Epidermal melanocyte (primary cell): ENCODE results near the gene WDR74.
"Not testable (repeated sequence)": the region's sequence is repeated elsewhere in the genome, so short reads cannot be mapped to it uniquely, and the experiment has no call there.

Source experiments
- DNase-seq: peaks from one replicate; pipeline ENCODE4 v3.0.0; 2011; ENCODE audit warnings: low spot score; ENCODE audit not compliant: insufficient read length

WDR74 gene

DNA sequence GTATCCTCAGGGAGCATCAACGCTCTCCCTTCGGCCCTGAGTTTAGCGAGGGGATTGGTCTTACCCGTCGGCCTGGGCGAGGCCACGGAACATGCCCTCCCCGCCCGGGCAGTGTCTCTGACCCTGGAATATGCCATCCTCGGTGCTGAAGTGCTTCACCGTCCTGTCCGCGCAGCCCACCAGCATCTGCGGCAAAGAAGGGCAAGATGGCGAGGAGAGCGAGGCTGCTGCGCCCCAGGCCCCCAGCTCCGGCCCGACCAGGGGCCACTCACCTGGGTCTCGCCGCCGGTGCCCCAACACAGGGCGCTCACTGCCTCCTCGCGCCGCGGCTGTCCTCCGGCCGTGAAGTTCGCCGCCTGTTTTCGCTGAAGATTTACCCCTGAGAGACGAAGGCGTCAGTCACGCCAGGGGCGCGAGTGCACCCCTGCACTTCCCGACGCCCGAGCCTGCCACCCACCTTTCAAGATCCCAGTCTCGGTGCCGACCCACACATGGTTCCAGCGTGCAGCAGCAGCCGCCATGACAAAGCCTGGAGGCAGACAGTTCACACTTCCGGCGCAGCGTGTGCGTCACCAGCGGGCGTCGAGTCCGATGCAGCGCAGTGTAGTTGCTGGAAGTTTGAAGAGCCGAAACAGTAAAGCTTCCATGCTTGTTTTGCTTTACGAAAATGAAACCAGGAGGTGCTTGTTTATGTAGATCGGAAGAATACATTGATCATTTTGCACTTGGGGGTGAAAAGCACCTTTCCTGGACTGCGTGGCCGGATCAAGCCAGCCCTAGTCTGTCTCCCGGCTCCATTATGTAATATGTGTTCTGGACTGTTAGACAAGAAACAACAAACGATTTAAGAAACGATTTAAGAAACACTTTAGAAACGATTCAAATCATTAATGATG, at the start of gene WDR74:
TSS of gene WDR74 (minus strand) at position 541 of the 896 bp plus-strand sequence. CDS start at position 521, 20 bp downstream.
- DNase-seq = peak; percentile 91

DNA sequence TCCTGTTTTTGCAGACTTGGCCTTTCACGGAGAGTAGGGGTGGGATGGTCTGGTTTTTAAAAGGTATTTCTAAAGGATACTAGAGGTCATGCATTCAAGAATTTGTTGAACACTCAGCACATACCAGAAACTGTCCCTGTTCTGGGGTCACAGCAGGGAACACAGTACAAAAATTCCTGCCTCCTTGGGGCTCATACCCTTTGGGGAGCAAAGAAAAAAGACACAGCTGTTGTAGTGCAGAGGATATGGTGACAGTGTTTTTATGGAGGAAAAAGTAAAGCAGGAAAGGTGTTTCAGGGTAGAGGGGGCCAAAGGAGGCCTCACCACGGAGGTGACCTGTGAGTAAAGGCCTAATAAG, 49.7 kb upstream of the WDR74 start:
- DNase-seq = no peak

DNA sequence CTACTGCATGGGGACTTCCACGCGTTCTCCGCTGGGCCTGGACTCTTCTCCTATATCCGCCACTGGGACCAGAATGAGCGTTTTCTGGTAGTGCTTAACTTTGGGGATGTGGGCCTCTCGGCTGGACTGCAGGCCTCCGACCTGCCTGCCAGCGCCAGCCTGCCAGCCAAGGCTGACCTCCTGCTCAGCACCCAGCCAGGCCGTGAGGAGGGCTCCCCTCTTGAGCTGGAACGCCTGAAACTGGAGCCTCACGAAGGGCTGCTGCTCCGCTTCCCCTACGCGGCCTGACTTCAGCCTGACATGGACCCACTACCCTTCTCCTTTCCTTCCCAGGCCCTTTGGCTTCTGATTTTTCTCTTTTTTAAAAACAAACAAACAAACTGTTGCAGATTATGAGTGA, 49.0 kb upstream of the WDR74 start:
- DNase-seq = no peak

DNA sequence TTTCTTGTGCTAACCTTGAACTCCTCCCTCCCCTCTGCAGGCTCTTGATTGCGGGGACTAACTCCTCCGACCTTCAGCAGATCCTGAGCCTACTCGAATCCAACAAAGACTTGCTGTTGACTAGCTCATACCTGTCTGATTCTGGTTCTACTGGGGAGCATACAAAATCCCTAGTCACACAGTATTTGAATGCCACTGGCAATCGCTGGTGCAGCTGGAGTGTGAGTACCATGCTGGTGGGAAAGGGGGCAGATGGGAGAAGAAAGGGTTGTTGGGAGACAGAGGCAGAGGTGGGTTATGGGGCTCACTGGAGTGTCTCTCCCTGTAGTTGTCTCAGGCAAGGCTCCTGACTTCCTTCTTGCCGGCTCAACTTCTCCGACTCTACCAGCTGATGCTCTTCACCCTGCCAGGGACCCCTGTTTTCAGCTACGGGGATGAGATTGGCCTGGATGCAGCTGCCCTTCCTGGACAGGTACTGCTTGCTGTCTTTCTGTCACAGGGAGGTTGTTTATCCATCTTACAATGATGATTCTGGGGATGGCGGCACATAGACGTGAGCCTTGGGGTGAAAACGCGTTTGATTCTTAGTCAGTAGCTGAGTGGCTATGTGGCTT, 45.9 kb upstream of the WDR74 start:
- DNase-seq = no peak

DNA sequence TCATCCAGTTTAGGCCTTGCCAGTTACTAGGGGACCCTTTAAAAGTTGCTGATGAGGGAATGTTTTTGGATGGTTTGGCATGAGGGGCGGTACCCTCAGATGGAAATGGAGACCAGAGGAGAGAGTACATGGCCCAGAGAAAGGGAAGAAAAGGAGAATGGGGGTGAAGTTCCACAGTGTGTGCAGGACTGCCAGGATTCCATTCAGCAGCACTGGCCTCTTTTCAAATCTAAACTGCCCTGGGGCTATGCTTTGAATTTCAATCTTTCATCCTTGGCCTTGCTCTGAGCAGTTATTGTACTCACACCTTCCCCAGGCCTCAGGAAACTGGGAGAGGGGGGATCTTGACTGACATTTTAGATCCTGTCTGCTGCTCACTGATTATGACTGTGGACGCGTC, 44.3 kb upstream of the WDR74 start:
- peak; percentile 67 for DNase-seq

DNA sequence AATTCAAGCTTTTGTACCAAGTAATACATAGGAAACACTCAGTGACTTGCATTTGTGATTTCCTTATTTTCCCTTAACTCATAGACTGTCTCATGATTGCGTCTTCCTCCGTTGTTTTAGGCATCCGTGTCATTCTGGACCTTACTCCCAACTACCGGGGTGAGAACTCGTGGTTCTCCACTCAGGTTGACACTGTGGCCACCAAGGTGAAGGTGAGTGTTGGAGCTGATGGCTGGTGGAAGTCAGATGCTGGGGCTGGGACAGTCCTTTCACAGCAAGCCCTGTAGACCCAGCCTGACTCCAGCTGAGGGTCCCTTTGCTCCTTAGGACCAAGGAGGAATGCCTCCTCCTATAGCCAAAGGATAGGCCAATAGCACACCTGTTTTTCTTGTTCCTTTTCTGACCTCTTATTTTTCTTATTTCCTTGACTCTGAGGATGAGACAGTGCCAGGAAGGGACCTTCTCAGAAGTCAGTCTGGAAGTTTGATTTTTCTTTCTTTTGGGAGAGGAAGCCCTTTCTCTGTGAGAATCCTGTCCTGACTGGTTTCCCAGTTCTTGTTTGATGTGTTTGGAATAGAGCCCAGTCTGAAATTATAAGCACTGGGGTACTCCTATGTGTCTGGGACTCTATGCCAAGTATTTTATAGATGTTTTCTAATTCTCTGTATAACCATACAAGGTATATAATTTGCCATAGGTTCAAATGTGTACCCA, 43.6 kb upstream of the WDR74 start:
- DNase-seq = no peak

DNA sequence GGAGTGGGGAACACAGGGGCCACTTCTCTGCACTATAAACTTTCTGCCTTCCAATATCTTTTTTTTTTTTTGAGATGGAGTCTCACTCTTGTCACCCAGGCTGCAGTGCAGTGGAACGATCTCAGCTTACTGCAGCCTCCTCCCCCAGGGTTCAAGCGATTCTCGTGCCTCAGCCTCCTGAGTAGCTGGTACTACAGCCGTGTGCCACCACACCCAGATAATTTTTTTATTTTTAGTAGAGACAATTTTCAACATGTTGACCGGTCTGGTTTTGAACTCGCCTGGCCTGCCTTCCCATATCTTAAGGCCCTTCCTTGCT, 43.0 kb upstream of the WDR74 start:
- no peak for DNase-seq

DNA sequence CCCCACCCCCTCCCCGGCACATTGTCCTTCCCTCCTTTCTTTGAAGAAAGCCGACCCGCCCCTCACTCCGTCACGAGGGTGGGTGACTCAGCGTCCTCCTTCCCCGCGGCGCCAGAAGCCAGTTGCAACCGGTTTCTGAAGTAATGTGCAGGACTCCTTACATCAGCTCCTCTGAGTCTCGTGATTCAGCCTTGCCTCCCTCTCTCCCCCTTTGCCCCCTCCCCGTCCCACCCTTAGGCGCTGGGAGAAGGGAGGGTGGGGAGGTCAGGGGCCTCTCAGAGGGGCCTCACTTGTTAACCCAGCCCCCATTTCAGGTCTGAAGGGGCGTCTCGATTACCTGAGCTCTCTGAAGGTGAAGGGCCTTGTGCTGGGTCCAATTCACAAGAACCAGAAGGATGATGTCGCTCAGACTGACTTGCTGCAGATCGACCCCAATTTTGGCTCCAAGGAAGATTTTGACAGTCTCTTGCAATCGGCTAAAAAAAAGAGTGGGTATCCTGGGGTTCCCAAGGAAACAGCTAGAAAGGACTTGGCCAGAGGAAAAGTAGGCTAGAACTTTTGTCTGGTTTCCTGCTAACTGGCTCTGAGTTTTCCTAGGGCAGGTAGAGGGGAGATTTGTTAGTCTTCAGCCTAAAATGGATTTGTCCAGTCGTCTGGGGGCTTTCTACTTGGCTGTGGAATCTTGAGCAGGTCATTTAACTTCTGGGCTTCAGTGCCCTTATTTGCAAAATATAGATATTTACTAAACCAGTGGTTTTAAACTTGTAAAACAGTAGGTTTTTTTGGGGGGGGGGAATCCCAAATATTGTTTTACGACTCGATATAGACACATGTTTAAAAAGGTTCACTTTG, 42.4 kb upstream of the WDR74 start:
- DNase-seq = peak; percentile 98

DNA sequence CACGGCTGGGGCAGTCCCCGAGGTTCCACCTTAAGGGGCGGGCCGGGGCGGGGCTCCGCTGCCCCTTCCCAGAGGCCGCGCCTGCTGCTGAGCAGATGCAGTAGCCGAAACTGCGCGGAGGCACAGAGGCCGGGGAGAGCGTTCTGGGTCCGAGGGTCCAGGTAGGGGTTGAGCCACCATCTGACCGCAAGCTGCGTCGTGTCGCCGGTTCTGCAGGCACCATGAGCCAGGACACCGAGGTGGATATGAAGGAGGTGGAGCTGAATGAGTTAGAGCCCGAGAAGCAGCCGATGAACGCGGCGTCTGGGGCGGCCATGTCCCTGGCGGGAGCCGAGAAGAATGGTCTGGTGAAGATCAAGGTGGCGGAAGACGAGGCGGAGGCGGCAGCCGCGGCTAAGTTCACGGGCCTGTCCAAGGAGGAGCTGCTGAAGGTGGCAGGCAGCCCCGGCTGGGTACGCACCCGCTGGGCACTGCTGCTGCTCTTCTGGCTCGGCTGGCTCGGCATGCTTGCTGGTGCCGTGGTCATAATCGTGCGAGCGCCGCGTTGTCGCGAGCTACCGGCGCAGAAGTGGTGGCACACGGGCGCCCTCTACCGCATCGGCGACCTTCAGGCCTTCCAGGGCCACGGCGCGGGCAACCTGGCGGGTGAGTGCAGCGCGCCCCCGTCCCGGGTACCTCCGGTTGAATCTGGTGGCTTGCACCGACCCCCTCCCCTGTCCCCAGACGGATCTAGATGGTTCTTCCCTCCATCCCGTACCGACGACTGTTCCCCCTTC, 41.6 kb upstream of the WDR74 start, which contains the start of gene SLC3A2:
TSS of gene SLC3A2 (plus strand) at position 94 of the 776 bp plus-strand sequence. CDS start at position 222, 128 bp downstream.
- DNase-seq = peak; percentile 75

DNA sequence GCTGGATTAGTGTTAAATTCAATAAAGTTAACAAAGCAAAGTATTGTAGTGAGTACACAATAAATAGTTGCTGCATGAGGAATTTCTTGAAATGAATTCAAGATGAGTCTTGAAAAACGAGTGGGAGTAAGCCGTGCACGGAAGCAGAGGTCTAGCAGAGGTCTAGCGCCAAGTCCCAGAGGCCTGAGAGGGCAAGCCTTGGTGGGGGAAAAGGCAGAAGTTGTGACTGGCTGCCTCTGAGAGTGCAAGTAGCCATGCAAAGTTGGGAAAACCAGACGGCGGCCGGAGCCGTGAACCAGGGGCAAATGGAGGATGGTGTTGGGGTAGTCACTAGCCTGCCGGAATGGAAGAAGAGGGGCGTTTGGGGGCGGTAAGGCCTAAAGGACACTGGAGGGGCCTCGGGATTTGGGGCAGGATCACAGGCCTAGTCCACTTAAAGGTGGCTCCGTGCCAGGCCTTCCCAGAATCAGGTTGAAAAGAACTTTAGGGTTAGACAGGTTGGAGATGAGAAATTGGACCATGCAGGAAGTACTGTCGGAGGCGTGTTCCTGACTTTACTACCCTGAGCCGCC, 40.9 kb upstream of the WDR74 start:
- no peak for DNase-seq

DNA sequence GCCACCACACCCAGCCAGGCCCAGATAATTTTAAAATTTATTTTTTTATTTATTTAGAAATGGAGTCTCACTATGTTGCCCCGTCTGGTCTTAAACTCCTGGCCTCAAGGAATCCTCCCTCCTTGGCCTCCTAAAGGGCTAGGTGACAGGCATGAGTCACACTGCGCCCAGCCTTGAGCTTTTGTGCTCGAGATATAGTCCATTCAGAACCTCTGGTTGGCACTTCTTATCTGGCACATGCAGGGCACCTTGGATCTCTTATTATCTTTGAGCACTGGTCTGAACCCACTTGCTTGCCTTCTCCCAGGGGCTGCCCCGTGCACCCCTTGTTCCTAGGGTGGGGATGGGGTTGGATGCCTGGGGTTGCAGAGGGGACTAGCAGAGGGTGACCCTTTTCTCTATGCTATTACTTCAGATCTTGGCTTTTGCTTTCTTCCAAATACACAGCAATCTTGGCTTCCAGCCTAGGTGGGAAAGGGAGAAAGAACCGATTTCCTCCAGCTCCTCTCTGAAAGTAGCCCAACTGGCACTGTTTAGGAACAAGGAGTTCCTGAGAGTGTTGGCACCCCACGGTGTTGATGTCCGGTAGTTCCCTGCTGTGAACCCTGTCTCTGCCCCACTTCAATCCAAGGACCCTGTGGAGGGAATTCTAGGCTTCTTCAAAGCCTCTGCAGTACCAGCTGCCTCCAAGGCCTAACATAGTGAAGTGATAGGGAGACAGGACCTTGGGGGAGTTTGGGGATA, 40.0 kb upstream of the WDR74 start:
- no peak for DNase-seq

DNA sequence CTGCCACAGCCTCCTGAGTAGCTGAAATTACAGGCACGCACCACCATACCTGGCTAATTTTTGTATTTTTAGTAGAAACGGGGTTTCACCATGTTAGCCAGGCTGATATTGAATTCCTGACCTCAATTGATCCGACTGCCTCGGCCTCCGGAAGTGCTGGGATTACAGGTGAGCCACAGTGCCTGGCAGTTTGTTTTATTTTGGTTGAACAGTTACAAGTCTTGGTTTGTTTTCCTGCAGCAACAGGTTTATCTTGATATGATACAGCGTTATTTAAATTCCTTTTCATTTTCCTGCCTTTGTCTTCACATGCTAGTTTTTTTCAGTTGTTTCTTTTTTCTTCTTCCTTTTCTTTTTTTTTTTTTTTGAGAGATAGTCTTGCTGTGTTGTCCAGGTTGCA, 37.3 kb upstream of the WDR74 start:
- no peak for DNase-seq

DNA sequence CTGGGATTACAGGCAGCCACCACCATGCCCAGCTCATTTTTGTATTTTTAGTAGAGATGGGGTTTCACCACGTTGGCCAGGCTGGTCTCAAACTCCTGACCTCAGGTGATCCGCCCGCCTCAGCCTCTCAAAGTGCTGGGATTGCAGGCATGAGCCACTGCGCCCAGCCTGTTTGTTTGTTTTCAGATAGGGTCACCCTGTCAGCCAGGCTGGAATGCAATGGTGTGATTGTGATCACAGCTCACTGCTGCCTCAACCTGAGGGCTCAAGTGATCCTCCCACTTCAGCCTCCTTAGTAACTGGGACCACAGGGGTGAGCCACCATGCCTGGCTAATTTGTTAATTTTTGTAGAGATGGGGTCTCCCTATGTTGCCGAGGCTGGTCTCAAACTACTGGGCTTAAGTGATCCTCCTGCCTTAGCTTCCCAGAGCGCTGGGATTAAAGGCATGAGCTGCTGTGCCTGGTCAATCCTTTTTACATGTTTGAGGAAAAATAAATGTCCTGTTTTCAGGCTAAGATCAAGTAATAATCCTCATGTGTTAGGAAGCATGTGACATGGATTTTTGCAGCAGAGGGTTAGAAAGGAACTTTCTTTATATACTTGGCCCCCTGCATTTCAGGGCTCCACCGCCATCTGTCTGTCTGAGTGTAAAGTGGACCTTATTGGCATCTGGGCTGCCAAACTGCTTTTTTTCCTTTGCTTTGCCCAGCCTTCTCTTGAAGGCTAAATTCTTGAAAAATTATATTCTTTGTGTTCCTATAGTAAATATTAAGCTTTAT, 36.5 kb upstream of the WDR74 start:
- peak; percentile 59 for DNase-seq

DNA sequence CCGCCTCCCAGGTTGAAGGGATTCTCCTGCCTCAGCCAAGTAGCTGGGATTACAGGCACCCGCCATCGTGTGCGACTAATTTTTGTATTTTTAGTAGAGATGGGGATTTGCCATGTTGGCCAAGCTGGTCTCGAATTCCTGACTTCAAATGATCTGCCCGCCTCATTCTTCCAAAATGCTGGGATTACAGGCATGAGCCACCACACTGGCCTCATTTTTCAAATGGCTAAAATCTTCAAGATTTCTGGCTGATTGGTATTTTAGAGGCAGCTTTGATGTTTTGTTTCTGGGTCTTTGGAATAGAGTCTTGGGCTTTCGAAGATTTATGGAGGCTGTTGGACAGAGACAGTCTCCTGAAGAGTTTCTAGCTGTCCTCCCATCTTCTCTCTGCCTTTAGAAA, 35.5 kb upstream of the WDR74 start:
- no peak for DNase-seq

DNA sequence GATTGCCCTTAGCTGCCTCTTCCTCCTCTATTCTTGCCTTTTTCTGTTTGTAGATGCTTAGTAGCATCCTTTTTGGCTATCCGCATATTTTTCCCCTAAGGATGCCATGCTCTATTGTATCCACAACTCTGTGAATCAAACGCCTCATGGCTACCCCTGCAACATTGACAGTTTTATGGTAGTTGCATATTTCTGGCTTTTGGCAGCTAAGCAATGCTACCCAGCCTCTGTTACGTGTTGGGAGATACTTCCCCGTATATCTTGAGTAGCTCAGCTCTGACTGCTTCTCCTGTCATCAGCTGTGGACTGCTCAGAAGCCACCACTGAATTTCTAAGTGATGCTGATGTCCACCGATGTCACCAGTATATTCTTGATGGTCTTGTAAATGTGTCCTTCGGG, 26.2 kb upstream of the WDR74 start:
- no peak for DNase-seq

DNA sequence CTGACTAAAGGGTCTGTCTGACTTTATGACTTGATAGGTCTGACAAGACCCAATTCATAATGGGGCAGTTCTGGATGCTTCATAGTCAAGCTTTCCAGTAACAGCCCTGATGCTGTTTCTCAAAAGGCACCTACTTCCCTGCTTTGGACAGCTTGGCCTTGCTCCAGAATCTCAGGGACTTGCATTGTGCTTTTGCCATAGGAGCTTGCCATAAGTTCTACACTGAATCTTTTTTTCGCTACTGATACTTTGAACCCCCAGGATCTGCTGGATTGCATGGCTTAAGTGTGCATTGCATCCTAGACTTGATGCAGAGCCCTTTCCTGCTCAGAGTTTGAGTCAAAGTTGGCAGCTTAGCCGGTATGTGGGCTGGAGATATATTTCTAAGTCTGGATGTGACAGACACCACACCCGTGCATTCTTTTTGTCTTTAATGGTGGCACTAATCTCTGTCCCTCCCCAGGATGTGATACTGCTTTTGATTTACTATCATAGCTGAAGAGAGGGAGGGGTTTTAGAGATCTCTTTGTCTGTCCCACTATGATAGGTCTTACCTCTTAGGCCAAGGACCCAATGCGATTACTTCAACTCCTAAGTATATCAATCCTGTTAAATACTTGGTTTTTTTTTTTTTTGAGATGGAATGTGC, 24.4 kb upstream of the WDR74 start:
- DNase-seq = no peak

DNA sequence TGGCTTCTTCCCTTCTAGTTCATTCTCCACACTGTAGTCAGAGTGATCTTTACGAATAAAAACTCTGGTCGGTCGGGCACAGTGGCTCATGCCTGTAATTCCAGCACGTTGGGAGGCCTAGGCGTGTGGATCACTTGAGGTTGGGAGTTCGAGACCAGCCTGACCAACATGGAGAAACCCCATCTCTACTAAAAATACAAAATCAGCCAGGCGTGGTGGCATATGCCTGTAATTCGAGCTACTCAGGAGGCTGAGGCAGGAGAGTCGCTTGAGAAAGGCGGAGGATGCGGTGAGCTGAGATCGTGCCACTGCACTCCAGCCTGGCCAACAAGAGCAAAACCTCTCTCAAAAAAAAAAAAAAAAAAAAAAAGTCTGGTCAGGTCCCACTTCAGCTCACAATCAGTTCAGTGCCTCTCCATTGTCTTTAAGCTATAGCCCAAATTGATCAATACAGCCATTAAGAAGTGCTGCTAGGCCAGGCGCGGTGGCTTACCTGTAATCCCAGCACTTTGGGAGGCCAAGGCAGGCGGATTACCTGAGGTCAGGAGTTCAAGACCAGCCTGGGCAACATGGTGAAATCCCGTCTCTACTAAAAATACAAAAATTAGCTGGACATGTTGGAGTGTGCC, 22.3 kb upstream of the WDR74 start:
- DNase-seq = not testable (repeated sequence)
